ENCODE data around the gene WNT1.

WNT1 gene

DNA sequence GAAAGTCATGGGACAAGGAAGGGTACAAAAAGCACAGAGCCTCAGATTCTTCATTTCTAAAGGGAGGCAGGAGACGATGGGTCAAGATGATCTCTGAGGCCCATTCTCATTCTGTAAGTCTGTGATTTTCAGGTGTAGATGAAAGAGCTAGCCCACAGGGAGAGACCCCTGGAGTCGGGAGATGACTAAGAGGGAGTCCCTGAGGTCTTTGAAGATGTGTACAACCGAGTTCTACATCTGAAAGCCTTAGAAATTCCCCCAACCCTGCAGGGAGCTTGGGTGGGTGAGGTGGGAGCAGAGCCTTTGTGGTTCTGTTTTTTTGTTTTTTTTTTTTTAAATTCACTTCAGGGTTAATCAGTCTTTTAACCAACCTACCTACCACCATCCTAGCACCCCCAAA lies 9.7 kb upstream of the WNT1 start:
- peaks cover 28% of the 10 kb centered on the region for H3K27me3 ChIP-seq (ENCODE audit: insufficient read depth, poor library complexity, severe bottlenecking)
- no peak overlapping the region for H3K27ac ChIP-seq (replicated peaks)
- no peak for DNase-seq (ENCODE audit: low read depth in 1 of 2, low spot score in 1 of 2)
- H3K4me3 ChIP-seq (replicated peaks; ENCODE audit: insufficient read depth, low read length), result no peak overlapping the region
- TF ChIP-seq, protein P1, sequence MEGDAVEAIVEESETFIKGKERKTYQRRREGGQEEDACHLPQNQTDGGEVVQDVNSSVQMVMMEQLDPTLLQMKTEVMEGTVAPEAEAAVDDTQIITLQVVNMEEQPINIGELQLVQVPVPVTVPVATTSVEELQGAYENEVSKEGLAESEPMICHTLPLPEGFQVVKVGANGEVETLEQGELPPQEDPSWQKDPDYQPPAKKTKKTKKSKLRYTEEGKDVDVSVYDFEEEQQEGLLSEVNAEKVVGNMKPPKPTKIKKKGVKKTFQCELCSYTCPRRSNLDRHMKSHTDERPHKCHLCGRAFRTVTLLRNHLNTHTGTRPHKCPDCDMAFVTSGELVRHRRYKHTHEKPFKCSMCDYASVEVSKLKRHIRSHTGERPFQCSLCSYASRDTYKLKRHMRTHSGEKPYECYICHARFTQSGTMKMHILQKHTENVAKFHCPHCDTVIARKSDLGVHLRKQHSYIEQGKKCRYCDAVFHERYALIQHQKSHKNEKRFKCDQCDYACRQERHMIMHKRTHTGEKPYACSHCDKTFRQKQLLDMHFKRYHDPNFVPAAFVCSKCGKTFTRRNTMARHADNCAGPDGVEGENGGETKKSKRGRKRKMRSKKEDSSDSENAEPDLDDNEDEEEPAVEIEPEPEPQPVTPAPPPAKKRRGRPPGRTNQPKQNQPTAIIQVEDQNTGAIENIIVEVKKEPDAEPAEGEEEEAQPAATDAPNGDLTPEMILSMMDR (IDR thresholded peaks at IDR 0.05; ENCODE audit: insufficient read depth, low read length), result no peak
- TF ChIP-seq GABPA (IDR thresholded peaks at IDR 0.05; ENCODE audit: low read depth), result no peak
- TF ChIP-seq SPI1 (IDR thresholded peaks at IDR 0.05; ENCODE audit: borderline replicate concordance, low read depth), result no peak
- no peak for TF ChIP-seq POLR2AphosphoS5 (IDR thresholded peaks at IDR 0.05; ENCODE audit: low read depth)
- TF ChIP-seq, protein P2, sequence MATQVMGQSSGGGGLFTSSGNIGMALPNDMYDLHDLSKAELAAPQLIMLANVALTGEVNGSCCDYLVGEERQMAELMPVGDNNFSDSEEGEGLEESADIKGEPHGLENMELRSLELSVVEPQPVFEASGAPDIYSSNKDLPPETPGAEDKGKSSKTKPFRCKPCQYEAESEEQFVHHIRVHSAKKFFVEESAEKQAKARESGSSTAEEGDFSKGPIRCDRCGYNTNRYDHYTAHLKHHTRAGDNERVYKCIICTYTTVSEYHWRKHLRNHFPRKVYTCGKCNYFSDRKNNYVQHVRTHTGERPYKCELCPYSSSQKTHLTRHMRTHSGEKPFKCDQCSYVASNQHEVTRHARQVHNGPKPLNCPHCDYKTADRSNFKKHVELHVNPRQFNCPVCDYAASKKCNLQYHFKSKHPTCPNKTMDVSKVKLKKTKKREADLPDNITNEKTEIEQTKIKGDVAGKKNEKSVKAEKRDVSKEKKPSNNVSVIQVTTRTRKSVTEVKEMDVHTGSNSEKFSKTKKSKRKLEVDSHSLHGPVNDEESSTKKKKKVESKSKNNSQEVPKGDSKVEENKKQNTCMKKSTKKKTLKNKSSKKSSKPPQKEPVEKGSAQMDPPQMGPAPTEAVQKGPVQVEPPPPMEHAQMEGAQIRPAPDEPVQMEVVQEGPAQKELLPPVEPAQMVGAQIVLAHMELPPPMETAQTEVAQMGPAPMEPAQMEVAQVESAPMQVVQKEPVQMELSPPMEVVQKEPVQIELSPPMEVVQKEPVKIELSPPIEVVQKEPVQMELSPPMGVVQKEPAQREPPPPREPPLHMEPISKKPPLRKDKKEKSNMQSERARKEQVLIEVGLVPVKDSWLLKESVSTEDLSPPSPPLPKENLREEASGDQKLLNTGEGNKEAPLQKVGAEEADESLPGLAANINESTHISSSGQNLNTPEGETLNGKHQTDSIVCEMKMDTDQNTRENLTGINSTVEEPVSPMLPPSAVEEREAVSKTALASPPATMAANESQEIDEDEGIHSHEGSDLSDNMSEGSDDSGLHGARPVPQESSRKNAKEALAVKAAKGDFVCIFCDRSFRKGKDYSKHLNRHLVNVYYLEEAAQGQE (IDR thresholded peaks at IDR 0.05; ENCODE audit: insufficient replicate concordance, low read depth), result no peak

DNA sequence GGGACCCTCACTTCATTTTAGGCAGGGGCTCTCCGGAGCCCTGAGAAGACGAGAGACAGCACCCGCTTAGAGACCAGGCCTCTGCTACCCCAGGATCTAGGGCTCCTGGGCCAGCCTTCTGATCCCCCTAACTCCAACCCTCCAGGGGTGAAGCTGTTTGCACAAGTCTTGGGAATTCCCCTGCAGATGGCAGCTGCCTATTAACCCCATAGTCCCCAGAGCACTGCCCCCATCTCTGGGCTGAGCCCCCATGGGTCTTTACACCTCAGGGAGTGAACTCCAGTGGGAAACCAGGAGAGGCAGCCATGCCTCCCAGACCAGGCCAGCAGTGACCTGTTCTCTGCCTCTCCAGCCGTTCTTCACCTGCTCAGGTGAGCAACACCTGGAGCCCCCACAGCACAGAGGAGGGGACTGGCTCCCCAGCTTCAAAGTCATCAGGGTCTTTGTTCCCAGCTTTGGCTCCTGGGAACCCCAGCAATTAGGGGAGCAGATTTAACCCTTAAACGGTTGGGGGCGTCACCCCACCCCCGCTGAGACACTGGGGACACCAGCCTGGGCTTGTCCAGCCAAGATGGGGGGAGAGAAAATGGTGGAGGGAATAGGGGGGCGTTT lies 8.9 kb upstream of the WNT1 start:
- no peak overlapping the region for H3K27ac ChIP-seq (replicated peaks)
- H3K4me3 ChIP-seq (replicated peaks; ENCODE audit: insufficient read depth, low read length), result no peak overlapping the region
- TF ChIP-seq POLR2AphosphoS5 (IDR thresholded peaks at IDR 0.05; ENCODE audit: low read depth), result no peak
- TF ChIP-seq, protein P2 (IDR thresholded peaks at IDR 0.05; ENCODE audit: insufficient replicate concordance, low read depth), result no peak
- TF ChIP-seq GABPA (IDR thresholded peaks at IDR 0.05; ENCODE audit: low read depth), result no peak
- TF ChIP-seq, protein P1 (IDR thresholded peaks at IDR 0.05; ENCODE audit: insufficient read depth, low read length), result no peak
- no peak for TF ChIP-seq SPI1 (IDR thresholded peaks at IDR 0.05; ENCODE audit: borderline replicate concordance, low read depth)
- H3K27me3 ChIP-seq (ENCODE audit: insufficient read depth, poor library complexity, severe bottlenecking), result peaks cover 28% of the 10 kb centered on the region
- no peak for DNase-seq (ENCODE audit: low read depth in 1 of 2, low spot score in 1 of 2)

DNA sequence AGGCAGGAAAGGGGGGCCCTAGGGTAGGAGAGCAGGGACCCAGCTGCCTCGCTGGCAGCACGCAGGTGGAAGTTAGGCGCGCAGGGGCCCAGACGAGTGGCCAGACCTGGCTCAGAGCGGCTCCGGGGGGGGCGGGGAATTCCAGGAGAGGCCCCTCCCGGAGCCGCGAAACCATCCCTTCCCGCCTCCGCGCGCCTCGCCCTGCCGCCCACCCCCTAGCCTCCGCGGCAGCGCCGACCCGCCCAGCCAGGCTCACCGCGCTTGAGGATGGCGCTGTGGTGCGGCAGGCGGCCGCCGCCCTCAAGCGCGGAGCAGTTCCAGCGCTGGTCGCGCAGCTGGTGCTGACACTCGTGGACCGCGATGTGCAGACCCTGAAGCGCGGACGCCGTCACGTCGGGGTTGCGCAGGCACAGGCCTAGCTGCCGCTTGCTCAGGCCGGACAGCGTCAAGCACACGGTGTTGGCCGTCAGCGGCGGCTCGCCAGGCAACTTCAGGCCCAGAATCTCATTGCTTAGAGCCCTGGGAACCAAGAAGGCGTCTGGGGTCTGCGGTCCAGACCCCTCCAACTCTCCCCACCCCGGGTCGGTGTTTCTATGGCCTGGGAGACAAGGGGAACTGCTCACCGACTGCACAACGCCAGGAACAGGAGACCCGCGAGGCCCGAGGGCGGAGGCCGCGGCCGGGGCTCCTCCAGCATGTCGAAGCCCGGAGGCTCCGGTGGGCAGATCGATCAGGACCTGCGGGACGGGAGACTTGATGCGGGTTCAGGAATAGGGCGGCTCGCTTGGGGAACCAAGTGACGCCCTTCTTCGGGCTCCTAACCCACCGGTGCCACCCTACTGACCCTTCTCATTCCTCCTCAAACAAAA lies 8.1 kb upstream of the WNT1 start:
- H3K27ac ChIP-seq (replicated peaks), result no peak overlapping the region
- TF ChIP-seq POLR2AphosphoS5 (IDR thresholded peaks at IDR 0.05; ENCODE audit: low read depth) (no peak), SPI1 (IDR thresholded peaks at IDR 0.05; ENCODE audit: borderline replicate concordance, low read depth) (no peak), GABPA (IDR thresholded peaks at IDR 0.05; ENCODE audit: low read depth) (no peak)
- TF ChIP-seq, protein P2 (IDR thresholded peaks at IDR 0.05; ENCODE audit: insufficient replicate concordance, low read depth), result no peak
- TF ChIP-seq, protein P1 (IDR thresholded peaks at IDR 0.05; ENCODE audit: insufficient read depth, low read length), result no peak
- DNase-seq (ENCODE audit: low read depth in 1 of 2, low spot score in 1 of 2), result no peak
- H3K4me3 ChIP-seq (replicated peaks; ENCODE audit: insufficient read depth, low read length), result peak overlapping the region; percentile 55
- peaks cover 28% of the 10 kb centered on the region for H3K27me3 ChIP-seq (ENCODE audit: insufficient read depth, poor library complexity, severe bottlenecking)
